Kidney glomerular epithelial cell (primary cell): ENCODE measurements around the gene TJAP1.
"Not testable (repeated sequence)": the region's sequence is repeated elsewhere in the genome, so short reads cannot be mapped to it uniquely, and the experiment has no call there.

Experiments
- DNase-seq: peaks from one replicate; lab custom pipeline; 2025; lab: John Stamatoyannopoulos, UW

TJAP1 gene

DNA sequence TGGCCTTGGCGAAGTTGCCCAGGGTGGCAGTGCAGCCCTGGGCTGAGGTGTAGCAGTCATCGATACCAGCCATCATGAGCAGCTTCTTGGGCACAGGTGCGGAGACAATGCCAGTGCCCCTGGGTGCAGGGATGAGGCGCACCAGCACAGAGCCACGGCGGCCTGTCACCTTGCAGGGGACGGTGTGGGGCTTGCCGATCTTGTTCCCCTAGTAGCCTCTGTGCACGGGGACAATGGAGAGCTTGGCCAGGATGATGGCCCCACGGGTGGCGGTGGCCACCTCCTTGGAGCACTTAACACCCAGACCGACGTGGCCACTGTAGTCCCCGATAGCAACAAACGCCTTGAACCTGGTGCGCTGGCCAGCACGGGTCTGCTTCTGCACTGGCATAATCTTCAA, 61.6 kb downstream of the TJAP1 start:
- DNase-seq, result not testable (repeated sequence)

DNA sequence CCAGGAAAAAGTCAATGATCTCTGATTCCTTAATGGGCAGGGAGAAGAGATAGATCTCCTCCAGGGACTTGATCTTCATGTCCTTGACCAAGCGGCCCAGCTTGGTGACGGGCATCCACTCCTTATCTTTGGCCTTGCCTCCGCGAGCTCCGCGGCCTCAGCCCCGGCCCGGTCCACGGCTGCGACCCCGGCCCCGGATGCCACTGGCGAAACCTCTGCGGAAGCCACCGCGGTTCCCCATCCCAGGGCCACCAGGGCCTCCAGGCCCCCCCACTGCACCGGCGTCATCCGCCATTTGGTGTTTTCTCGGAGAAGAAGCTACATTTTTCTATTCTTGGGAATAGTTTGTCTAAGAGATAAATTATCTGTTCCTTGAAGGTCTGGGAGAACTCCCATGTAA, 62.0 kb downstream of the TJAP1 start:
- not testable (repeated sequence) for DNase-seq

DNA sequence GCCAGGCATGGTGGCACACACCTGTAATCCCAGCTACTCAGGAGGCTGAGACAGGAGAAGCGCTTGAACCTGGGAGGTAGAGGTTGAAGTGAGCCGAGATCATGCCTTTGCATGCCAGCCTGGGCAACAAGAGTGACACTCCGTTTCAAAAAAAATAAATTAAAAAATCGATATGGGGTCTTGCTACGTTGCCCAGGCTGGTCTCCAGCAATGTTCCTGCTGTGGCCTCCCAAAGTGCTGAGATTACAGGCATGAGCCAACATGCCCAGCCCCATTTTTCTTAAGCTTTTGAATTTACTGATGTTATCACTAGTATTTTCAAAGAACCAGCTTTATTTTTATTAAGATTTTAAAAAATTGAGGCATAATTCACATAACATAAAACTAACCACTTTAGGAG, 63.1 kb downstream of the TJAP1 start:
- no peak for DNase-seq

DNA sequence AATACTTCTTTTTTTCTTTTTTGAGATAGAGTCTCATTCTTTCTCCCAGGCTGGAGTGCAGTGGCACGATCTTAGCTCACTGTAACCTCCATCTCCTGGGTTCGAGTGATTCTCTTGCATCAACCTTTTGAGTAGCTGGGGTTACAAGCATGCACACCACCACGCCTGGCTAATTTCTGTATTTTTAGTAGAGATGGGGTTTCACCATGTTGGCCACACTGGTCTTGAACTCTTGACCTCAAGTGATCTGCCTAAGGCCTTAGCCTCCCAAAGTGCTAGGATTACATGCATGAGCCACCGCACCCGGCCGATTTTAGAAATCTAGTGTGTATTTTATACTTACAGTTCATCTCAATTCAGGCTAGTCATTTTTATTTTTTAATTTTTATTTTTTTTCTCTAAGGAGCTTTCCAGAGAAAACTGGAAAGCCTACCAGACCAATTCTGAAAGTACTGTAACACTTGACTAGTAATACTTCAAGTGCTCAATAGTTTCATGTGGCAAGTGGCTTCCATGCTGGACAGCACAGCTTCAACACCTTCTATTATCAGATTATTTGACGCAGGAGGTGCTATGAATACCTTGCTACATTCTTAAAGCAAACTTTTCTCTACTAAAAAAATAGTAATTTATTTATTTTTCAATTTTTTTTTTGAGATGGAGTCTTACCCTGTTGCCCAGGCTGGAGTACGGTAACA, 64.6 kb downstream of the TJAP1 start:
- DNase-seq, result no peak

DNA sequence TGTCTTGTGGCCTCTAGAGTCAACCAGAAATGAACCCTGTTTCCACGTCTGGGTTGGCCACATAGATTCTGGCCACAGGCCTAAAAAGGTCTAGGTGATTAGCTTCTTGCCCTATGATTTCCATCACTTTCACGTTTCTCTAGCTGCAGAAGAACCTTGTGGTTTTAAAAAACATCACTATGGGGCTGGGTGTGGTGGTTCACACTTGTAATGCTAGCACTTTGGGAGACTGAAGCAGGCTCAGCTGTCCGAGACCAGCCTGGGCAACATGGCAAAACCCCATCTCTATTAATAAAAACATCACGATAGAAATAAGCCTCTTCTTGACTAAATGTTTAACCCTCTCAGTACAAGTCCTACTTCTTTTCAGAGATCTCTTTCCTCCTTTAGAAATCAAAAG, 67.1 kb downstream of the TJAP1 start:
- DNase-seq, result no peak

DNA sequence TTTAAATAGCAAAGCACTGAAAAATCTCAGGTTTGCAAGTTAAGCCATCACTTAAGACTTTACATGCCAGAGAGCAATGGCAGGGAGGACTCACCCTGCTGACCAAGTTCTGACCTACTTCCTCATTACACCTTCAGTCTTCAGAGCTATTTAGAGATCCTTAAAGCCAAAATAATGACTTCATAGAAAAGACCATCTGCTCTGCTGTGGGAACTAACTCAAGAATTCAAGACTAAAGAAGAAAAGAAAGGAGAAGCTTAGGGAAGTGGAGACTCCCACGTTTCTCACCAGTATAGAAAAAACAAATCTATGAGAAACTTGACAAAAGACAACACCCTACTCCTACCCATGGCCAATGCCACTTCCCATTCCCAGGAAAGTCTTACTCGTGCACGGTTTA, 69.9 kb downstream of the TJAP1 start:
- no peak for DNase-seq
